ENCODE results near the gene OR11H7.
"Not testable (repeated sequence)": the region's sequence is repeated elsewhere in the genome, so short reads cannot be mapped to it uniquely, and the experiment has no call there.

The OR11H7 gene

GRCh38 chr14:20228681-20229080 is at the start of gene OR11H7:
TSS of gene OR11H7 (plus strand) at chr14:20228981.
- DNase-seq: no peak

DNA sequence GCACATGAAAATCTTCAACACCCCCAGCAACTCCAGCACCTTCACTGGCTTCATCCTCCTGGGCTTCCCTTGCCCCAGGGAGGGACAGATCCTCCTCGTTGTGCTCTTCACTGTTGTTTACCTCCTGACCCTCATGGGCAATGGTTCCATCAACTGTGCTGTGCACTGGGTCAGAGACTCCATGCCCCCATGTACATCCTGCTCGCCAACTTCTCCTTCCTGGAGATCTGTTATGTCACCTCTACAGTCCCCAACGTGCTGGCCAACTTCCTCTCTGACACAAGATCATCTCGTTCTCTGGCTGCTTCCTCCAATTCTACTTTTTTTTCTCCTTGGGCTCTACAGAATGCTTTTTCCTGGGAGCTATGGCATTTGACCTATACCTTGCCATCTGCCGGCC is 49.6 kb upstream of the OR11H7 start:
- DNase-seq: no peak

GRCh38 chr14:20179880-20180279 is 48.9 kb upstream of the OR11H7 start:
- no peak for DNase-seq

DNA sequence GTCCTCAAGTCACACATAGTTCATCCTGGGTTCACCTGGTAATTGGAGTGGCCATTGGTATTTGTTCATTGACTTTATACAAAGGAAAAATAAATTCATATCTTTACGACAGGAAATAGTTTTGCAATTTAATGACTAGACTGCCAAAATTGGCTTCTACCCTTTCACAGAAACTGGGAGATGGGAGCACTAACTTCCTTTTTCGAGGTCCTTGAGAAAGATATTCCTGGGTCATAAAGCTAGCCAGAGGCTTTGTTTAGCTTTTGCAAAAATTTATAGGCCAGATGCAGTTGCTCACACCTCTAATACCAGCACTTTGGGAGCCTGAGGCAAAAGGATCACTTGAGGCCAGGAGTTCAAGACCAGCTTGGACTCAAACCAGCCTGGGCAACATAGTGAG is 48.3 kb upstream of the OR11H7 start:
- no peak for DNase-seq

DNA sequence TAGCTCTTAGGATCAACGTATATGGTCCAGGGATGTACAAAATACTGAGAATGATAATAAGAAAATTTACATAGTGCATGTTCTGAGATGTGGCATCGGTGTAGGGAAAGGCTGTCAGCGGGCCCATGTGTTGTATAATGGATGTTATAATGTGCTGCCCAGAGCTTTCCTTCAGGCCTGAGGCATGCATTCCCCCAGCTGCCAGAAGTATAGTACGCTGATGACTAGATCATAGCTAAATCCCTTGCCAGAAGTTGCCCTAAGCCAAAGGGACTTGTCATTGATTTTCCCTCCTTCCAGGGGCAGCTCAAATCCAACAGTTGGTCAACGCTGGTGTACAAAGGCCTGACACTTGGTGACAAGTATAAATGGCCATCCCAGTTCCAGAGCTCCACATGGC is 44.6 kb upstream of the OR11H7 start:
- no peak for DNase-seq

- no peak for DNase-seq
These were observed 38.2 kb upstream of the OR11H7 start, which contains the start of gene OR11G2 for GRCh38 chr14:20190596-20190995. TSS of gene OR11G2 (plus strand) at chr14:20190896. CDS start at chr14:20197438, 6,542 bp downstream.

DNA sequence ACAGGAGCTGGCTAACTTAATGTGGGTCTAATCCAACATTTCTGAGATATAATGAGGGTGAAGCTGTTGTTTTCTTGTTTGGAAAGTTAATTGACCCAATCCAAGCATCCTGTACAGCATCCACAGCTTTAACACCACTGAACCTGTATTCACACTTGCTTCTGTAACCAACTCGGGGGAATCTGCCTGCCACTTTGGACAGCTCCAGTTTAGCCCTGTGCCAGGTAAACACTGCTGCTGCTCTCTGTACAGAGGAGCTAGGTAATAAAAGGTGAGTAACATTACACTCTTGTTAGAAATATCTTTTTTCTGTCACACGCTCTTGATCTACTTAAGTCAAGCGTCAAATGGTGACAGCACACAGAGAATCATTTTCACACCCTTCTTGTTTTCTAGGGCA is 37.4 kb upstream of the OR11H7 start:
- no peak for DNase-seq

DNA sequence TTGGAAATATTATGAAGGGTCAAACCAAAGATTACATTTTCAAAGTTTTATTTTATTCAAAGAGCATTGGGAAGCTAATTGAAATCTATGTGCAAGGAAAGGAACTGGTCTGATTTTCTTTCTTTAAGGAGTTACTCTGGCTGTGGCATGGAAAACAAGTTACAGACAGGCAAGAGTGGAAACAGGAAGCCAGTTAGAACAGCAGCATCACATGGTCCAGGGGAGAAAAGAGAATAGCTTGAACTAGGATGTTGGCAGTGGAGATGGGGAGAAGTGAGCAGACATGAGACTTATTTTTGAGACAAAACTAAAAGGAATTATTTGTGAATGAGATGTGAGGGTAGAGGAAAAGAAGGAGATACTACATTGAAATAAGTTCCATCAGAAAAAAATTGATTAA is 34.7 kb upstream of the OR11H7 start:
- no peak for DNase-seq

DNA sequence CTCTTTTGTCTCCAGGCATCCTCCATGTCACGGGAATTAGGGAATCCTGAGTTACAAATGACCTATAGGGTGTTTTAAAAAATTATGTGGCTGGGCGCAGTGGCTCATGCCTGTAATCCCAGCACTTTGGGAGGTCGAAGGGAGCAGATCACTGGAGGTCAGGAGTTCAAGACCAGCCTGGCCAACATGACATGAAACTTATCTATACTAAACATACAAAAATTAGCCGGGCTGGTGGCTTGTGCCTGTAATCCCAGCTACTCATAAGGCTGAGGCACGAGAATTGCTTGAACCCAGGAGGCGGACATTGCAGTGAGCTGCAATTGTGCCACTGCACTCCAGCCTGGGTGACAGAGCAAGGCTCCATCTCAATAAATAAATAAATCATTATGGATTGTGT is 33.6 kb upstream of the OR11H7 start:
- not testable (repeated sequence) for DNase-seq

DNA sequence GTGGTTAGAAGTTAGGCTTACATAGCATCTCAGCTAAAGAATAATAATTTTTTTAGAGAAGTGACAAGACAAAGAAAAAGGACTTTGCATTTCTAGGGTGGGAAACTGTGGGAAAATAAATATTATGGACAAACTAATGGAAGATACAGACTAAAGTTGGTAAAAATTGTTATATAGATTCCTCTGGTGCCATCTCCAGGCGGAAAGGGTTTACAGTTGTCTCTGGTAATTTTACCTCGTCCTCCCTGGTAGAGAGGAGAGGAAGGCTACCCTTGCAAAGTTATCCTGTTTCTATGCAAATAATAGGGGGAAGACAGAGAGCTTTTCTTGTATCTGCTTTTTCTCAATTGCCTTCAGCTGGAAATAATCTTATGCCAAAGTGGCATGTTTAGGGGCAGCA is 32.9 kb upstream of the OR11H7 start:
- DNase-seq: no peak

DNA sequence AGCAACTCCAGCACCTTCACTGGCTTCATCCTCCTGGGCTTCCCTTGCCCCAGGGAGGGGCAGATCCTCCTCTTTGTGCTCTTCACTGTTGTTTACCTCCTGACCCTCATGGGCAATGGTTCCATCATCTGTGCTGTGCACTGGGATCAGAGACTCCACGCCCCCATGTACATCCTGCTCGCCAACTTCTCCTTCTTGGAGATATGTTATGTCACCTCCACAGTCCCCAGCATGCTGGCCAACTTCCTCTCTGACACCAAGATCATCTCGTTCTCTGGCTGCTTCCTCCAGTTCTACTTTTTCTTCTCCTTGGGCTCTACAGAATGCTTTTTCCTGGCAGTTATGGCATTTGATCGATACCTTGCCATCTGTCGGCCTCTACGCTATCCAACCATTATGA is 31.3 kb upstream of the OR11H7 start:
- no peak for DNase-seq

GRCh38 chr14:20198991-20199390 is 29.8 kb upstream of the OR11H7 start:
- DNase-seq: no peak

- DNase-seq: no peak
These were observed 24.1 kb upstream of the OR11H7 start for GRCh38 chr14:20204721-20205120.

GRCh38 chr14:20209595-20209994 is 19.2 kb upstream of the OR11H7 start:
- no peak for DNase-seq

DNA sequence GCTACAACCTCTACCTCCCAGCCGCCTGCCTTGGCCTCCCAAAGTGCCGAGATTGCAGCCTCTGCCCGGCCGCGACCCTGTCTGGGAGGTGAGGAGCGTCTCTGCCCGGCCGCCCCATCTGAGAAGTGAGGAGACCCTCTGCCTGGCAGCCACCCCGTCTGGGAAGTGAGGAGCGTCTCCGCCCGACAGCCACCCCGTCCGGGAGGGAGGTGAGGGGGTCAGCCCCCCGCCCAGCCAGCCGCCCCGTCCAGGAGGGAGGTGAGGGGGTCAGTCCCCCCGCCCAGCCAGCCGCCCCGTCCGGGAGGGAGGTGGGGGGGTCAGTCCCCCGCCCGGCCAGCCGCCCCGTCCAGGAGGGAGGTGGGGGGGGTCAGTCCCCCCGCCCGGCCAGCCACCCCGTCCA is 16.4 kb upstream of the OR11H7 start:
- not testable (repeated sequence) for DNase-seq

DNA sequence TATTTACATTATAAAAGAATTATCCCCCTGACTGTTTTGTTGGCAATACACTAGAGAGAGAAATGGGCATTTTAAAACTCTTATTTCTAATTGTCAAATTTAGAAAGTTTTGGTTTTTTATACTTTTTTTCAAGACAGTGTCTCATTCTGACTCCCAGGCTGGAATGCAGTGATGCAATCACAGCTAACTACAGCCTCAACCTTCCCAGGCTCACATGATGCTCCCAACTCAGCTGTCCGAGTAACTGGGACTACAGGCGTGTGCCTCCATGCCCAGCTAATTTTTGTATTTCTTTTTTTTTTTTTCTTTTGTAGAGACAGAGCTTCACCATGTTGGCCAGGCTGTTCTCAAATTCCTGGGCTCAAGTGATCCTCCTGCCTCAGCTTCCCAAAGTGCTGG is 13.6 kb upstream of the OR11H7 start:
- DNase-seq: no peak

- DNase-seq: no peak
These were observed 9.7 kb upstream of the OR11H7 start for GRCh38 chr14:20219033-20219432.

DNA sequence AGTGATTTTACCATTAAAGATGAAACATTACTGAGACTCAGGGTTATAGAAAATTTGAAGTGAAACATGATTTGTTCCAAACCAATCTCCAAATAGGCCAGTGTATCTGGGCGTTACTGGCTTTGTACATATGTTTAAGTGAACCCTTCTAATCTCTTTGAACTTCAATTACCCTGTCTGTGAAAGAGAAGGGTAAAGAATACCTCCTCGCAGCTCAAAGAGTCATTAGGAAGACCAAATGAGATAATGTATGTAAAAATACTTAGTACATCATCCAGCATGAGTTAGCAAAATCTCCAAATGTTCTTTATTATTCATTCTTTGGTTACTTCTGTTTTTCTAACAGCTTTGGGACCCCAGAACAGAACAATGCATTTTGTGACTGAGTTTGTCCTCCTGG is 5.4 kb upstream of the OR11H7 start, which contains the start of gene OR11H6:
Gene OR11H6, plus strand, starts transcription at position 301 of the 400 bp plus-strand sequence. Its CDS starts 0 bp downstream, at position 301.
- DNase-seq: no peak

DNA sequence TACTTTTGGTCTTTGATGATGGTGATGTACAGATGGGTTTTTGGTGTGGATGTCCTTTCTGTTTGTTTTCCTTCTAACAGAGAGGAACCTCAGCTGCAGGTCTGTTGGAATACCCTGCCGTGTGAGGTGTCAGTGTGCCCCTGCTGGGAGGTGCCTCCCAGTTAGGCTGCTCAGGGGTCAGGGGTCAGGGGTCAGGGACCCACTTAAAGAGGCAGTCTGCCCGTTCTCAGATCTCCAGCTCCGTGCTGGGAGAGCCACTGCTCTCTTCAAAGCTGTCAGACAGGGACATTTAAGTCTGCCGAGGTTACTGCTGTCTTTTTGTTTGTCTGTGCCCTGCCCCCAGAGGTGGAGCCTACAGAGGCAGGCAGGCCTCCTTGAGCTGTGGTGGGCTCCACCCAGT is 6.6 kb downstream of the OR11H7 start:
- not testable (repeated sequence) for DNase-seq

GRCh38 chr14:20247646-20248246 is 19.0 kb downstream of the OR11H7 start:
- DNase-seq: no peak

DNA sequence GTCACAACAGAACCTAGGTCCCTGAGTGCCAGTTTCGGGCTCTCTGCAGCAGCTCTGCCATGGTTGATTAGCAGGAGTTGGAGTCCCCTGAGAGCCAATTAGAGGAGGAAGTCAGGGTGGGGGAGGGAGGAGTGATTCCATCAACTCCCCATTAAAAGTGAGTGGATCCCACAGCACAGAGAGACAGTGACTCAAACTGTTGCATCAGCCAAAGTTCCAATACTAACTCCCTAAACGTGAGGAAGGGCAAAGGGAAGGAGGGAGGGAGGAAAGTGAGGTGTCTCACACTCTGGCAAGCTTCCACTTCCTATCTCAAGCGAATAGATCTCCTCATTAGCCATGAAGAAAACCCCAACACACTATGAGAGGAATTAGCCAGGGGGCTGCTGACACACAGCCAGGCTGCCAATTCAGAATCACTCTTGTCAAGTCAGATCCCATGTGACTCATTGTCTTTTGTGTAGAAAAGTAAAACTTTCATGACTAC is 33.9 kb downstream of the OR11H7 start:
- no peak for DNase-seq

GRCh38 chr14:20264361-20264760 is 35.6 kb downstream of the OR11H7 start:
- DNase-seq: not testable (repeated sequence)

DNA sequence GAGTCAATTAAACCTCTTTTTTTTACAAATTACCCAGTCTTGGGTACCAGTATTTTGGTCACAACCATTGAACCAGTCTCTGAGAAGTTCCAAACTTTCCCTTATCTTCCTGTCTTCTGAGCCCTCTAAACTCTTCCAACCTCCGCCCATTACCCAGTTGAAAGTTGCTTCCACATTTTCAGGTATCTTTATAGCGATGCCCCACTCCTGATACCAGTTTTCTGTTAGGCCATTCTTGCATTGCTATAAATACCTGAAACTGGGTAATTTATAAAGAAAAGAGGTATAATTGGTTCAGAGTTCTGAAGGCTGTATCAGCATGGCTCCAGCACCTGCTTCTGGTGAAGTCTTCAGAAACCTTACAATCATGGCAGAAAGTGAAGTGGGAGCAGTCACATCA is 45.3 kb downstream of the OR11H7 start:
- DNase-seq: no peak

DNA sequence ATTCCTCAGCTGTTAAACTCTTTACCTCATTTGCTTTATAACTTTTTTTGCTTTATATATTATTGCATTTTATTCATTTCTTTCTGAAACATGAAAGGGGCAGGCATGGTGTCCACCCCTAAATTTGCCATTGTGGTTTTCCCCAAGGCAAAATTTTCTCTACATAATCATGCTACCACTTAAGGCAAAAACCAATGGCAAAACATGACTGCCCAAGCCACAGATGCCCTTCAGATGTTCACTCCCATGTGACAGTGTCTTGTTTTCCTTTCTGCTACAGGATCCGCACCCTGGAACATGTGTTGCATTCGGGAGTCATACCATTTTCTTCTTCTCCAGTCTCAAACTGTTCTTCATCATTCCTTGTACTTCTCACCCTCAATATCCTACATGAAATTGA is 48.6 kb downstream of the OR11H7 start:
- no peak for DNase-seq

DNA sequence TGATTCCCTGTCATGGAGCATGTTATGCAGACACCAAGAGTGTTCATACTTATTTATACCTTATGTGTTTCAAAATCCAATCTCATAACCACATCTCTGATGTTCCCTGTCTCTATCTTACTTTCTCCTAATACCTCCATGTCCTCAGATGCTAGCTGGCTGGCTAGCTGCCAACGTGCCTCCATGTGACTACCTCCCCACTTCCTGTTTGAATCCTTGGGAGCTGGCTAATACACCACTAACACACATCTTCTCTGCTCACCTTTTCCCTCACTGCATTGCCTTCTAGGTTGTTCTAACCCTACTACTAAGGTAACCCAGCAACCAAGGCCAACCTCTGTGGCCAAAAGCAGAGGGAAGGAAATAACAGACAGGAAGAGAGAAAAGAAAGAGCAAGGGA is 49.6 kb downstream of the OR11H7 start:
- no peak for DNase-seq

Data from stimulated activated CD4-positive, alpha-beta T cell treated with anti-CD3 and anti-CD28 coated beads, Interleukin-12 subunit alpha, Interleukin-12 subunit beta, amount 100 ng/mL, for 4 hours (primary cell).